Kidney (tissue), 14 donors: ENCODE results near the gene ODF2L. TPM values are rescaled to one million over a fixed set of nuclear protein-coding genes. Genes with fewer than 3 reads are reported as not detected.

Source experiments
- DNase-seq, 5 donors: peaks; one replicate each; pipeline ENCODE4 v3.0.0-alpha.2; 2013 to 2020
- FAIRE-seq: peaks from 2 replicates; lab custom pipeline; 2012; peaks lifted over from hg19 to GRCh38; lab: Jason Lieb, UNC
- H3K27ac ChIP-seq, 2 donors: one replicate each; pipeline ENCODE4 v1.7.0; 2013; ENCODE audit warnings: low read depth in 2 of 2, low read length in 2 of 2, inconsistent platforms in 1 of 2
- H3K27me3 ChIP-seq: one replicate; pipeline ENCODE4 v1.7.1; 2013; ENCODE audit warnings: low read length, inconsistent platforms; ENCODE audit not compliant: control insufficient read depth, insufficient read depth
- H3K36me3 ChIP-seq, 3 donors: one replicate each; pipeline versions ENCODE4 v1.7.0 to v1.7.1; 2013; ENCODE audit warnings: low read length in 3 of 3, control low read depth in 1 of 3, inconsistent platforms in 1 of 3; ENCODE audit not compliant: insufficient read depth in 3 of 3, control insufficient read depth in 2 of 3
- H3K4me1 ChIP-seq, 3 donors: one replicate each; pipeline versions ENCODE4 v1.7.0 to v1.7.1; 2013; ENCODE audit warnings: low read length in 3 of 3, inconsistent platforms in 1 of 3, low read depth in 1 of 3; ENCODE audit not compliant: control insufficient read depth in 2 of 3, insufficient read depth in 2 of 3
- H3K4me3 ChIP-seq, 3 donors: one replicate each; pipeline versions ENCODE4 v1.7.0 to v1.8.1; 2013; ENCODE audit warnings: low read length in 3 of 3, control low read depth in 1 of 3, inconsistent platforms in 1 of 3
- H3K9ac ChIP-seq, 3 donors: one replicate each; pipeline versions ENCODE4 v1.7.0 to v1.7.1; 2013; ENCODE audit warnings: low read length in 3 of 3, control low read depth in 1 of 3, inconsistent platforms in 1 of 3
- H3K9me3 ChIP-seq, 3 donors: one replicate each; pipeline versions ENCODE4 v1.7.0 to v1.7.1; 2013; ENCODE audit warnings: low read length in 3 of 3, control low read depth in 1 of 3, inconsistent platforms in 1 of 3; ENCODE audit not compliant: control insufficient read depth in 2 of 3, insufficient read depth in 1 of 3
- intact Hi-C: fragments of 100-400 bp; cut with DNase I; formaldehyde crosslinking; loops from one replicate; pipeline ENCODE4 v1.11.1; 2022
- polyA plus RNA-seq: library from polyadenylated mRNA; stranded (reverse); fragments of 350-450 nt; fragmentation: Illumina TruSeq; extraction: RNeasy Lipid Tissue Mini Kit (QIAGEN cat#74804); gene quantifications from one replicate; pipeline ENCODE4 v1.2.3, GENCODE V29; 2014; ENCODE audit warnings: low read depth, low replicate concordance; ENCODE audit not compliant: insufficient read depth
- total RNA-seq: library from RNA; stranded (reverse); fragmentation: NEBNext Ultra II Directional; extraction: Animal tissue kit (Norgen Biotek cat#: 25700); gene quantifications from one replicate; pipeline ENCODE4 v1.2.1, GENCODE V29; 2021
- TF ChIP-seq, protein P1 (sequence below): IDR thresholded peaks from 3 replicates; pipeline ENCODE4 v1.5.1; 2012; ENCODE audit warnings: mild to moderate bottlenecking, moderate library complexity, borderline replicate concordance; ENCODE audit not compliant: insufficient read depth; ENCODE audit errors: extremely low read depth
- donor health status: control.
- donor health status: control.
- donor health status: control.
- donor health status: control.
- donor health status: control.
- donor health status: DM: yes; HTN: yes; CAD: no.
- donor health status: Normal renal cell carcinoma (clear cell type).

ODF2L gene
- total and polyA plus RNA-seq, 2 donors from 2014 or later = 19.2 to 57.3 TPM

DNA sequence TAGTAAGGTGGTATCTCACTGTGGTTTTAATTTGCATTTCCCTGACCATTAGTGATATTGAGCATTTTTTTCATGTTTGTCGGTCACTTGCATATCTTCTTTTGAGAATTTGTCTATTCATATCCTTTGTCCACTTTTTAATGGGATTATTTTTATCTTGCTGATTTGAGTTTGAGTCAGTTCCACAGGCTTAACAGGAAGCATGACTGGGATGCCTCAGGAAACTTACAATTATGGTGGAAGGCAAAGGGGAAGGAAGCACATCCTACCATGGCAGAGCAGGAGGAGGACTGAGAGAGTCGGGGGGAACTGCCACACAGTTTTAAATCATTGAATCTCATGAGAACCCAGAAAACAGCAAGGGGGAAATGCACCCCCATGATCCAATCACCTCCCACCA, 51.1 kb downstream of the ODF2L start:
- no peak for FAIRE-seq
- Histone ChIP-seq H3K4me1 (no peaks in the 10 kb centered on the region), H3K36me3 (no peaks in the 10 kb centered on the region), H3K27me3 (no peaks in the 10 kb centered on the region), H3K9me3 (no peaks in the 10 kb centered on the region), H3K27ac (no peak overlapping the region), H3K9ac (no peak overlapping the region), H3K4me3 (no peak overlapping the region)
- no peak for DNase-seq
- TF ChIP-seq, protein P1, sequence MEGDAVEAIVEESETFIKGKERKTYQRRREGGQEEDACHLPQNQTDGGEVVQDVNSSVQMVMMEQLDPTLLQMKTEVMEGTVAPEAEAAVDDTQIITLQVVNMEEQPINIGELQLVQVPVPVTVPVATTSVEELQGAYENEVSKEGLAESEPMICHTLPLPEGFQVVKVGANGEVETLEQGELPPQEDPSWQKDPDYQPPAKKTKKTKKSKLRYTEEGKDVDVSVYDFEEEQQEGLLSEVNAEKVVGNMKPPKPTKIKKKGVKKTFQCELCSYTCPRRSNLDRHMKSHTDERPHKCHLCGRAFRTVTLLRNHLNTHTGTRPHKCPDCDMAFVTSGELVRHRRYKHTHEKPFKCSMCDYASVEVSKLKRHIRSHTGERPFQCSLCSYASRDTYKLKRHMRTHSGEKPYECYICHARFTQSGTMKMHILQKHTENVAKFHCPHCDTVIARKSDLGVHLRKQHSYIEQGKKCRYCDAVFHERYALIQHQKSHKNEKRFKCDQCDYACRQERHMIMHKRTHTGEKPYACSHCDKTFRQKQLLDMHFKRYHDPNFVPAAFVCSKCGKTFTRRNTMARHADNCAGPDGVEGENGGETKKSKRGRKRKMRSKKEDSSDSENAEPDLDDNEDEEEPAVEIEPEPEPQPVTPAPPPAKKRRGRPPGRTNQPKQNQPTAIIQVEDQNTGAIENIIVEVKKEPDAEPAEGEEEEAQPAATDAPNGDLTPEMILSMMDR = no peak
- intact Hi-C loops = no loop called here

DNA sequence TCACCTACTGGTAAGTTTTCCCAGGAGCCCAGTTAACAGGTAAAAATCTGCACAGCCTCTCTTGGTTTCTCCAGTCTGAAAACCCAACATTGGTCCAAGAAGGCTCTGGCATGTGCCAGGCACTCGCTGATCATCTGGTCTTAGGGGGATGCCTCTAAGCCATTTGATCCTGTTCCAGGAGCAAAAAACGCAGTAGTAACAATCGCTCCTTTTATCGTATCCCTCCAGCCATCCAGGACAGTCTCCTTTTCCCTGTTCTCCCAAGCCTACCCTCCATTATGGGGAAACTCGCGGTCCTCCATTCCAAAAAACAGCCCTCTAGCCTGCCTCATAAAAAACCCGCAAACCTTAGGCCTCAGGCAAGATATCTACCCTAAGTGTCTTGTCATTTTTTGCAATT, 56.2 kb downstream of the ODF2L start:
- H3K9me3 ChIP-seq = no peaks in the 10 kb centered on the region
- no peak overlapping the region for H3K9ac ChIP-seq
- no peaks in the 10 kb centered on the region for H3K4me1 ChIP-seq
- DNase-seq = no peak
- TF ChIP-seq, protein P1 = no peak
- no peak overlapping the region for H3K4me3 ChIP-seq
- no peak overlapping the region for H3K27ac ChIP-seq
- no peak for FAIRE-seq
- no peaks in the 10 kb centered on the region for H3K36me3 ChIP-seq
- intact Hi-C loops = no loop called here
- no peaks in the 10 kb centered on the region for H3K27me3 ChIP-seq

DNA sequence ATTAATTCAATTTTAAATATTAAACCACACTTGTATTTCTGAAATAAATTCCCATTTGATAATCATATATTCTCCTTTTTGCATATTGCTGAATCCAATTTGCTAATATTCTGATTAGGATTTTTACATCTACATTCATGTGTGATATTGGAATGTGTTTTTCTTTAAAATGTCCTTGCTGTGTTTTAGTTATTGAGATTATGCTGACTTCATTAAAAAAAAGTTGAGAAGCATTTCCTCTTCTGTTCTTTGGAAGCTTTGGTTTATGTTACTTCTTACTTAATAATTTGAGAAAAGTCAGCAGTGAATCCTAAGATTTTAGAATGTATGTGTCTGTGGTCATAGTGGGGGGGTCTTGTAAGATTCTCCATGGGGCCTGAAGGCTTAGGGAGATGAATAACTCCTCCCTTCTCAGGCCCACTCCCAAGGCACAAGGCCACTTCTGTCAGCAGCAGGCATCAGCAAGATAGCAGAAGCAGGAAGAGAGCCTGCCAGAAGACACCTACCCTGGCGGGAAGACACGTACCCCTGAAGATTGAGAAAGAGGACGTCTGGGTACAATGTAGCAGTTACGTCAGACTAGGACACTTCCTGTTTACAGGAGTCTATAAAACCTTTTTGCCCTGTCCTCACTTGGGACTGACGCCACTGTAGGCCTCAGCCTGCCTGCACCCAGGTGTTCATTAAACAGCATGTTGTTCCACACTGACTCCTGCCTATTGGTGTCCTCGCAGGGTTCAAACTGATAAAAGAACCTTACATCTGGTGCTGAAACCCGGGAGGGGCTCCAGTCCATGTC, 56.9 kb downstream of the ODF2L start:
- no peaks in the 10 kb centered on the region for H3K36me3 ChIP-seq
- no peak overlapping the region for H3K9ac ChIP-seq
- H3K9me3 ChIP-seq = no peaks in the 10 kb centered on the region
- TF ChIP-seq, protein P1 = no peak
- no peaks in the 10 kb centered on the region for H3K4me1 ChIP-seq
- DNase-seq = no peak
- no peak for FAIRE-seq
- H3K4me3 ChIP-seq = no peak overlapping the region
- H3K27me3 ChIP-seq = no peaks in the 10 kb centered on the region
- intact Hi-C loops = no loop called here
- H3K27ac ChIP-seq = no peak overlapping the region

DNA sequence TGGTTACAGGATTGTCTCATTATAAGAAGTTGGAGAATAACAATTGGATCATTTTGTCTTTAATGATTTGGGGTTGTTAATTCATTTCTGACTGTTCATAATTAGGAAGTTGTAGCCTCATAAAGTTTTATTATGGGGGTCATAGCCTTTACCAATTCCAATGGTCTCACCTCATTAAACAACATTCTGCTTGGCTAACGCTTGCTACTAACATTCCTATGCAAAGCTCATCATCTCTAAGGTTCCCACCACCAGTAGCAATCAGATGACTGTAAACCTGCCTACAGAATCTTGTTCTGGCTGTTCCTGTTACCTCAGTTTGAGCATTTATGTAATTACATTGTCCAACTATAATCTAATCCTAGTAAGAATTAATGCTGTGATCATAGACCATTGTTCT, 60.2 kb downstream of the ODF2L start:
- H3K27me3 ChIP-seq = no peaks in the 10 kb centered on the region
- no peaks in the 10 kb centered on the region for H3K9me3 ChIP-seq
- no peak overlapping the region for H3K27ac ChIP-seq
- intact Hi-C loops = no loop called here
- TF ChIP-seq, protein P1 = no peak
- FAIRE-seq (no peak), DNase-seq (peak in 2 of 5 donors; percentile 70 to 78)
- no peaks in the 10 kb centered on the region for H3K4me1 ChIP-seq
- H3K9ac ChIP-seq = no peak overlapping the region
- no peak overlapping the region for H3K4me3 ChIP-seq
- H3K36me3 ChIP-seq = no peaks in the 10 kb centered on the region
